GM12878 (cell line): Measurements from ENCODE around the gene PDE7B. TPM values are rescaled to one million over a fixed set of nuclear protein-coding genes. Genes with fewer than 3 reads are reported as not detected.

Source experiments
- ATAC-seq: fragments of 200-7000 bp; cut with Tn5 transposase; 3 replicates; pipeline ENCODE4 v1.9.1; 2020; ENCODE audit warnings: mild to moderate bottlenecking, moderate library complexity
- BruUV-seq: library from RNA; stranded (reverse); fragments of 400-500 nt; replicated peaks from 2 replicates; lab custom pipeline; 2021; lab: Mats Ljungman, UMichigan
- CTCF ChIA-PET: fragments of 300-600 bp; sonication (Branson Sonifier 250); formaldehyde crosslinking; extraction: SDS; loops from one replicate; lab custom pipeline; 2021; ENCODE audit warnings: inconsistent platforms; lab: Yijun Ruan, JAX
- POLR2A ChIA-PET: fragments of 350-600 bp; formaldehyde crosslinking; extraction: SDS; loops from one replicate; lab custom pipeline; 2021; ENCODE audit warnings: inconsistent platforms; lab: Charles Lee
- RAD21 ChIA-PET: fragments of 300-600 bp; sonication (Branson Sonifier 250); formaldehyde crosslinking; loops from one replicate; lab custom pipeline; 2023; ENCODE audit warnings: antibody characterized with exemption; ENCODE audit not compliant: unreplicated experiment; lab: Charles Lee
- SMC1A ChIA-PET: fragments of 300-600 bp; sonication (Branson Sonifier 250); formaldehyde crosslinking; loops from one replicate; lab custom pipeline; 2023; ENCODE audit not compliant: unreplicated experiment, uncharacterized antibody; lab: Charles Lee
- DNase-seq: peaks from one replicate; pipeline ENCODE4 v3.0.0-alpha.2; 2011; ENCODE audit warnings: low read depth, low spot score
- FAIRE-seq: peaks from 3 replicates; lab custom pipeline; 2011; peaks lifted over from hg19 to GRCh38; lab: Jason Lieb, UNC
- H2AFZ ChIP-seq: 2 replicates; pipeline ENCODE4 v1.6.0; 2011; ENCODE audit warnings: low read depth, low read length, control low read depth; ENCODE audit not compliant: control insufficient read depth
- H3K27ac ChIP-seq: 2 replicates; pipeline ENCODE4 v1.5.1; 2011; ENCODE audit warnings: control low read depth; ENCODE audit not compliant: control insufficient read depth, insufficient read depth
- H3K27me3 ChIP-seq, 2 experiments: replicated peaks in 1 of 2; 2 replicates each; pipeline versions ENCODE4 v1.6.0 to v1.6.1; 2011; ENCODE audit warnings: low read length in 1 of 2; ENCODE audit not compliant: control insufficient read depth in 2 of 2, insufficient read depth in 2 of 2
- H3K36me3 ChIP-seq, 2 experiments: 2 replicates each; pipeline ENCODE4 v1.5.1; 2011; ENCODE audit warnings: low read length in 1 of 2; ENCODE audit not compliant: control insufficient read depth in 2 of 2, insufficient read depth in 2 of 2
- H3K4me1 ChIP-seq: 2 replicates; pipeline ENCODE4 v1.6.1; 2011; ENCODE audit warnings: mild to moderate bottlenecking, low read length, moderate library complexity, mixed read lengths; ENCODE audit not compliant: control insufficient read depth, insufficient read depth
- H3K4me2 ChIP-seq: 2 replicates; pipeline ENCODE4 v1.6.0; 2011; ENCODE audit warnings: control low read depth; ENCODE audit not compliant: control insufficient read depth, insufficient read depth
- H3K4me3 ChIP-seq: fragments of 200-600 bp; sonication (generic); 2 replicates; pipeline ENCODE4 v1.5.1; 2016
- H3K79me2 ChIP-seq: 2 replicates; pipeline ENCODE4 v1.6.0; 2011; ENCODE audit warnings: low read length; ENCODE audit not compliant: control insufficient read depth, insufficient read depth
- H3K9ac ChIP-seq: 2 replicates; pipeline ENCODE4 v1.8.0; 2011; ENCODE audit warnings: low read length, control low read depth, mixed read lengths; ENCODE audit not compliant: control insufficient read depth, insufficient read depth
- H3K9me3 ChIP-seq: replicated peaks from 3 replicates; pipeline ENCODE4 v1.5.1; 2011; ENCODE audit warnings: mild to moderate bottlenecking, low read length; ENCODE audit not compliant: control insufficient read depth, insufficient read depth
- H4K20me1 ChIP-seq: 2 replicates; pipeline ENCODE4 v1.6.0; 2011; ENCODE audit not compliant: control insufficient read depth, insufficient read depth
- BHLHE40 ChIP-seq, 2 experiments: fragments of 450-650 bp in 1 of 2; IDR thresholded peaks; 2 replicates each; pipeline ENCODE4 v1.6.1; 2011 to 2017; ENCODE audit warnings: low read depth in 2 of 2, borderline replicate concordance in 1 of 2, improper control_type of control experiment in 1 of 2, low read length in 1 of 2, mild to moderate bottlenecking in 1 of 2
- BRCA1 ChIP-seq: IDR thresholded peaks from 2 replicates; pipeline ENCODE4 v1.6.1; 2011; ENCODE audit warnings: low read depth, low read length, improper control_type of control experiment
- DPF2 ChIP-seq: fragments of 450-650 bp; IDR thresholded peaks from 2 replicates; pipeline ENCODE4 v1.6.1; 2017; ENCODE audit warnings: mild to moderate bottlenecking
- GABPA ChIP-seq: IDR thresholded peaks from 2 replicates; pipeline ENCODE4 v1.6.1; 2014; ENCODE audit warnings: antibody characterized with exemption, low read depth, mild to moderate bottlenecking, inconsistent platforms
- HDAC6 ChIP-seq: fragments of 200-600 bp; sonication (generic); IDR thresholded peaks from one replicate; pipeline ENCODE4 v1.8.0; 2017; ENCODE audit warnings: antibody characterized with exemption; ENCODE audit not compliant: unreplicated experiment
- SMC3 ChIP-seq: IDR thresholded peaks from 2 replicates; pipeline ENCODE4 v1.6.1; 2011; ENCODE audit warnings: low read length, improper control_type of control experiment, borderline replicate concordance
- TCF3 ChIP-seq: IDR thresholded peaks from 2 replicates; pipeline ENCODE4 v1.6.1; 2012; ENCODE audit warnings: low read depth, mild to moderate bottlenecking, low read length, borderline replicate concordance; ENCODE audit not compliant: insufficient read depth
- WGBS: methylation state at CpG from one replicate; pipeline ENCODE4 v1.1.6; 2016; ENCODE audit warnings: low lambda C conversion rate; ENCODE audit not compliant: insufficient replicate concordance, insufficient coverage; ENCODE audit errors: missing lambda C conversion rate; 5-methylcytosine and 5-hydroxymethylcytosine counted together
- in situ Hi-C: fragments of 300-500 bp; cut with MboI; formaldehyde crosslinking; loops from 9 replicates; pipeline ENCODE4 v1.14.3; 2018; ENCODE audit warnings: mixed read lengths
- intact Hi-C: fragments of 100-400 bp; cut with micrococcal nuclease; formaldehyde crosslinking; loops from one replicate; pipeline ENCODE4 v1.14.2; 2022; ENCODE audit not compliant: unreplicated experiment
- polyA plus RNA-seq, 11 experiments: library from polyadenylated mRNA; depleted of rRNA in 4 of 11; unstranded in 6 of 11; stranded (reverse) in 5 of 11; fragments of >200 nt; fragmentation: Nextera tagmentation in 4 of 11; fragmentation: Illumina TruSeq in 1 of 11; extraction: Ambion mirVana in 4 of 11; extraction: Trizol in 1 of 11; gene quantifications; 1 replicate in 1 of 11; 2 replicates in 10 of 11; pipeline versions ENCODE4 v1.2.1 to v1.2.3, GENCODE V29; 2011 to 2016; ENCODE audit warnings: inconsistent platforms in 2 of 11, missing spikeins in 2 of 11, low read depth in 1 of 11
- total RNA-seq, 4 experiments: library from RNA; depleted of rRNA in 3 of 4; stranded (reverse); fragments of >200 nt in 3 of 4; fragmentation: Illumina TruSeq in 1 of 4; extraction: Trizol in 1 of 4; gene quantifications; 2 replicates each; pipeline versions ENCODE4 v1.2.1 to v1.2.3, GENCODE V29; 2013 to 2021
- TF ChIP-seq, protein P1 (sequence below): fragments of 450-650 bp; IDR thresholded peaks from 2 replicates; pipeline ENCODE4 v1.6.1; 2017; ENCODE audit warnings: mild to moderate bottlenecking, moderate library complexity
- TF ChIP-seq, protein P2 (sequence below): fragments of 450-650 bp; IDR thresholded peaks from 2 replicates; pipeline ENCODE4 v1.6.1; 2017; ENCODE audit warnings: mild to moderate bottlenecking, moderate library complexity
- TF ChIP-seq, protein P3 (sequence below): IDR thresholded peaks from 2 replicates; pipeline ENCODE4 v1.6.1; 2011; ENCODE audit warnings: mild to moderate bottlenecking, low read depth, low read length, moderate library complexity; ENCODE audit not compliant: insufficient replicate concordance

PDE7B gene
- total and polyA plus RNA-seq, 10 of the 15 experiments (the other 5 are each of a cell fraction or from before 2014, with no cell fraction given) = not detected

DNA sequence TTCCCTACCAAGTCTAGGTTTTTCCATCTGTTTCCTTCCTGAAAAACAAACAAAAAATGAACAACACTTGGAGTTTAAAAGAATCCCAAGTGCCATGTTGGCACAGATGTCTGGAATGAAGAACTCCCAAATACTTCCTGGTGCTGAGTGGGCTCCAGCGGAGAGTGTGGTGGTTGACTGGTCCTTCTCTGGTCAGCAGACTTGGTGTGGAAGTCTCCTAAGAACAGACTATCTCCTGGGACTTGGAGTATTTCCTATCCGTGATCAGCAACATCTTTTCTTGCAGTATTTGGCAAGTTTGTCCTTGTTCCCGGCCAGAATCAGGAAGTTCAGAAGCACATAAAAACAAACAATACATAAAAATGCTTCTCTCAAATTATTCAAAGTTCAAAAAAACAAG is 244.5 kb downstream of the PDE7B start (continued):
- TF ChIP-seq, protein P1, sequence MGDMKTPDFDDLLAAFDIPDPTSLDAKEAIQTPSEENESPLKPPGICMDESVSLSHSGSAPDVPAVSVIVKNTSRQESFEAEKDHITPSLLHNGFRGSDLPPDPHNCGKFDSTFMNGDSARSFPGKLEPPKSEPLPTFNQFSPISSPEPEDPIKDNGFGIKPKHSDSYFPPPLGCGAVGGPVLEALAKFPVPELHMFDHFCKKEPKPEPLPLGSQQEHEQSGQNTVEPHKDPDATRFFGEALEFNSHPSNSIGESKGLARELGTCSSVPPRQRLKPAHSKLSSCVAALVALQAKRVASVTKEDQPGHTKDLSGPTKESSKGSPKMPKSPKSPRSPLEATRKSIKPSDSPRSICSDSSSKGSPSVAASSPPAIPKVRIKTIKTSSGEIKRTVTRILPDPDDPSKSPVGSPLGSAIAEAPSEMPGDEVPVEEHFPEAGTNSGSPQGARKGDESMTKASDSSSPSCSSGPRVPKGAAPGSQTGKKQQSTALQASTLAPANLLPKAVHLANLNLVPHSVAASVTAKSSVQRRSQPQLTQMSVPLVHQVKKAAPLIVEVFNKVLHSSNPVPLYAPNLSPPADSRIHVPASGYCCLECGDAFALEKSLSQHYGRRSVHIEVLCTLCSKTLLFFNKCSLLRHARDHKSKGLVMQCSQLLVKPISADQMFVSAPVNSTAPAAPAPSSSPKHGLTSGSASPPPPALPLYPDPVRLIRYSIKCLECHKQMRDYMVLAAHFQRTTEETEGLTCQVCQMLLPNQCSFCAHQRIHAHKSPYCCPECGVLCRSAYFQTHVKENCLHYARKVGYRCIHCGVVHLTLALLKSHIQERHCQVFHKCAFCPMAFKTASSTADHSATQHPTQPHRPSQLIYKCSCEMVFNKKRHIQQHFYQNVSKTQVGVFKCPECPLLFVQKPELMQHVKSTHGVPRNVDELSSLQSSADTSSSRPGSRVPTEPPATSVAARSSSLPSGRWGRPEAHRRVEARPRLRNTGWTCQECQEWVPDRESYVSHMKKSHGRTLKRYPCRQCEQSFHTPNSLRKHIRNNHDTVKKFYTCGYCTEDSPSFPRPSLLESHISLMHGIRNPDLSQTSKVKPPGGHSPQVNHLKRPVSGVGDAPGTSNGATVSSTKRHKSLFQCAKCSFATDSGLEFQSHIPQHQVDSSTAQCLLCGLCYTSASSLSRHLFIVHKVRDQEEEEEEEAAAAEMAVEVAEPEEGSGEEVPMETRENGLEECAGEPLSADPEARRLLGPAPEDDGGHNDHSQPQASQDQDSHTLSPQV = no peak
- TF ChIP-seq BRCA1 = no peak
- TF ChIP-seq HDAC6 = no peak
- no peak for TF ChIP-seq DPF2
- TF ChIP-seq BHLHE40 (IDR thresholded peaks at IDR 0.05; ENCODE audit: borderline replicate concordance in 1 of 2, low read depth in 2 of 2, low read length in 1 of 2) = no peak

DNA sequence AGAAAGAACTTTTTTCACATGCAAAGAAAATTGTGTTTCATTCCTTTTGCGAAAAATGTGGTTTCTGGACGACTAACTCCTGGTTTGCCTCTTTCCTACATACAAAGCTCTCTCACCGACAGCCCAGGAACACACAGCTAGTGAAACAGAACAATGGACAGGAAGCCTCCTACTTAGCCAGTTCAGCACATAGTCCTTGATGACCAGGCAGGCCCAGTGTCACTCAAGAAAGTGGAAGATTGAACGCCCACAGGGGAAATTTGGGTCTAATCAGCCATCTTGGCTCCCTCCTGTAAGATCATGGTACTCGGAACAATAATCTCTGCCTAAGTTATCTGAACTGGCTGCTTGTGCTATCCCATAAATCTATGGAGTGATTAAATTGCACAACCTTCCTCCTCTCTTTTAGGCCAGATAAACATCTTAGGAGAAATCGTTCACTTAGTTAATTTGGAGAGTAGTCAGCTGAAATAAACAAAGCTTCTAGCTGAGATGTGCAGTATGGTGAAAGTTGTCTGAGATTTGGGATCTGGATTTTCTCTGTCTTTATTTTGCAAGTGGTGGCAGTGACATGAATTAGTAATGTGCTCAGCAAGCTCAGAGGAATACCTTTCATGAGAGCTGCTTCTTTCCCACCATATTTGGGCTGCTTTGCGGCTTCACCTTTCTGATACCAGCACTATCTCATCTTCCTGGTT is 251.6 kb downstream of the PDE7B start:
- Histone ChIP-seq H3K4me1 (no peaks in the 10 kb centered on the region), H3K9ac (no peak overlapping the region), H3K79me2 (no peaks in the 10 kb centered on the region), H4K20me1 (no peaks in the 10 kb centered on the region), H3K4me2 (no peak overlapping the region), H3K27ac (no peak overlapping the region), H2AFZ (no peak overlapping the region), H3K4me3 (no peak overlapping the region), H3K9me3 (no peaks in the 10 kb centered on the region), H3K27me3 (0 out of 4 replicates have a peak, but pooled peaks cover 0 to 3% of the 10 kb centered on the region in 2 experiments), H3K36me3 (no peaks in the 10 kb centered on the region)
- ChIA-PET SMC1A (no interaction called here), POLR2A (no interaction called here), RAD21 (no interaction called here), CTCF (no interaction called here)
- ATAC-seq (no peak), FAIRE-seq (no peak), DNase-seq (no peak)
- in situ Hi-C loops = no loop called here
- BruUV-seq = no TSS peak
- intact Hi-C loops = no loop called here
- WGBS = 48% methylated on average over 7 of the region's 7 CpGs
- TF ChIP-seq BHLHE40 (IDR thresholded peaks at IDR 0.05; ENCODE audit: borderline replicate concordance in 1 of 2, low read depth in 2 of 2, low read length in 1 of 2) (no peak), SMC3 (no peak), GABPA (no peak), TCF3 (no peak)
- TF ChIP-seq, protein P2, sequence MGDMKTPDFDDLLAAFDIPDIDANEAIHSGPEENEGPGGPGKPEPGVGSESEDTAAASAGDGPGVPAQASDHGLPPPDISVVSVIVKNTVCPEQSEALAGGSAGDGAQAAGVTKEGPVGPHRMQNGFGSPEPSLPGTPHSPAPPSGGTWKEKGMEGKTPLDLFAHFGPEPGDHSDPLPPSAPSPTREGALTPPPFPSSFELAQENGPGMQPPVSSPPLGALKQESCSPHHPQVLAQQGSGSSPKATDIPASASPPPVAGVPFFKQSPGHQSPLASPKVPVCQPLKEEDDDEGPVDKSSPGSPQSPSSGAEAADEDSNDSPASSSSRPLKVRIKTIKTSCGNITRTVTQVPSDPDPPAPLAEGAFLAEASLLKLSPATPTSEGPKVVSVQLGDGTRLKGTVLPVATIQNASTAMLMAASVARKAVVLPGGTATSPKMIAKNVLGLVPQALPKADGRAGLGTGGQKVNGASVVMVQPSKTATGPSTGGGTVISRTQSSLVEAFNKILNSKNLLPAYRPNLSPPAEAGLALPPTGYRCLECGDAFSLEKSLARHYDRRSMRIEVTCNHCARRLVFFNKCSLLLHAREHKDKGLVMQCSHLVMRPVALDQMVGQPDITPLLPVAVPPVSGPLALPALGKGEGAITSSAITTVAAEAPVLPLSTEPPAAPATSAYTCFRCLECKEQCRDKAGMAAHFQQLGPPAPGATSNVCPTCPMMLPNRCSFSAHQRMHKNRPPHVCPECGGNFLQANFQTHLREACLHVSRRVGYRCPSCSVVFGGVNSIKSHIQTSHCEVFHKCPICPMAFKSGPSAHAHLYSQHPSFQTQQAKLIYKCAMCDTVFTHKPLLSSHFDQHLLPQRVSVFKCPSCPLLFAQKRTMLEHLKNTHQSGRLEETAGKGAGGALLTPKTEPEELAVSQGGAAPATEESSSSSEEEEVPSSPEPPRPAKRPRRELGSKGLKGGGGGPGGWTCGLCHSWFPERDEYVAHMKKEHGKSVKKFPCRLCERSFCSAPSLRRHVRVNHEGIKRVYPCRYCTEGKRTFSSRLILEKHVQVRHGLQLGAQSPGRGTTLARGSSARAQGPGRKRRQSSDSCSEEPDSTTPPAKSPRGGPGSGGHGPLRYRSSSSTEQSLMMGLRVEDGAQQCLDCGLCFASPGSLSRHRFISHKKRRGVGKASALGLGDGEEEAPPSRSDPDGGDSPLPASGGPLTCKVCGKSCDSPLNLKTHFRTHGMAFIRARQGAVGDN = no peak
- TF ChIP-seq, protein P3, sequence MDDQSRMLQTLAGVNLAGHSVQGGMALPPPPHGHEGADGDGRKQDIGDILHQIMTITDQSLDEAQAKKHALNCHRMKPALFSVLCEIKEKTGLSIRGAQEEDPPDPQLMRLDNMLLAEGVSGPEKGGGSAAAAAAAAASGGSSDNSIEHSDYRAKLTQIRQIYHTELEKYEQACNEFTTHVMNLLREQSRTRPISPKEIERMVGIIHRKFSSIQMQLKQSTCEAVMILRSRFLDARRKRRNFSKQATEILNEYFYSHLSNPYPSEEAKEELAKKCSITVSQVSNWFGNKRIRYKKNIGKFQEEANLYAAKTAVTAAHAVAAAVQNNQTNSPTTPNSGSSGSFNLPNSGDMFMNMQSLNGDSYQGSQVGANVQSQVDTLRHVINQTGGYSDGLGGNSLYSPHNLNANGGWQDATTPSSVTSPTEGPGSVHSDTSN = no peak
